ENCODE results near the gene DMPK.

DNA sequence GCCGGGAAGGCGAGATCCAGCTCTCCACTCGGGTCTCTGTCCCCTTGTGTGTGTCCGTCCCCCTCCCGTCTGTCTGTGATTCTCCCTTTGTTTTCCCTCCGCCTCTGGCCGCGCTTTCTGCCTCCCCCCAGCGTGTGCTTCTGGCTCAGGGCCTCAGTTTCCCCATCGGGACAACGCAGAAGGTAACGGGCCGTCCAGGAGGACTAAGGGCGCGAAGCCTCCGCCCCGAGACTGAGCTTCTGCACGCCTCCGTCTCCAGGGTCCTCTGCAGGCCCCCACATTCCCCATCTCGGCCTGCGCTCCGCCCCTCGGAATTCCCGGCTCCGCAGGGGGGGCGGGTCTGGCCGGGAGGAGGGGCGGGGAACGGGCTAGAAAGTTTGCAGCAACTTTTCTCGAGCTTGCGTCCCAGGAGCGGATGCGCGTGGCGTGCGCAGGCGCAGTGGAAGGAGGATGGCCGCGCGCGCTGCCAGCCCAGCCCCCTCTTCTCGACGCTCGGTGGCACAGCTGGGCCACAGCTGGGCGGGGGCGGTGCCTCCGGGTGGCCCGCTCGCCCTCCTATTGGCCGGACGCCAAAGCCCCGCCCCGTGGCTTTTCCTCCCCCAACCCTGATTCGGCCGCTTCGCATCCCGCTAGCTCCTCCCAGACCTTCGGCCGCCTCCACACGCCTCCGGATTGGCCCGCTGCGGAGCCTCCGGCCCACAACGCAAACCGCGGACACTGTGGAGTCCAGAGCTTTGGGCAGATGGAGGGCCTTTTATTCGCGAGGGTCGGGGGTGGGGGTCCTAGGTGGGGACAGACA is 13.1 kb downstream of the DMPK start, which contains the start of gene SIX5:
- peak; percentile 85 for TF ChIP-seq POLR2A (IDR thresholded peaks at IDR 0.05)
- TF ChIP-seq POLR2AphosphoS5 (IDR thresholded peaks at IDR 0.05) = peak; percentile 87 to 92 (median 92)
- TF ChIP-seq CTCF (IDR thresholded peaks at IDR 0.05) = no peak

All from transverse colon (tissue), 4 donors.